Cerebellar nuclear complex (tissue), 1 donor: ENCODE measurements around the gene RPL31.

ENCODE experiments used
- DNase-seq, 2 experiments: peaks; one replicate each; lab custom pipeline; 2025; lab: John Stamatoyannopoulos, UW

Gene RPL31

DNA sequence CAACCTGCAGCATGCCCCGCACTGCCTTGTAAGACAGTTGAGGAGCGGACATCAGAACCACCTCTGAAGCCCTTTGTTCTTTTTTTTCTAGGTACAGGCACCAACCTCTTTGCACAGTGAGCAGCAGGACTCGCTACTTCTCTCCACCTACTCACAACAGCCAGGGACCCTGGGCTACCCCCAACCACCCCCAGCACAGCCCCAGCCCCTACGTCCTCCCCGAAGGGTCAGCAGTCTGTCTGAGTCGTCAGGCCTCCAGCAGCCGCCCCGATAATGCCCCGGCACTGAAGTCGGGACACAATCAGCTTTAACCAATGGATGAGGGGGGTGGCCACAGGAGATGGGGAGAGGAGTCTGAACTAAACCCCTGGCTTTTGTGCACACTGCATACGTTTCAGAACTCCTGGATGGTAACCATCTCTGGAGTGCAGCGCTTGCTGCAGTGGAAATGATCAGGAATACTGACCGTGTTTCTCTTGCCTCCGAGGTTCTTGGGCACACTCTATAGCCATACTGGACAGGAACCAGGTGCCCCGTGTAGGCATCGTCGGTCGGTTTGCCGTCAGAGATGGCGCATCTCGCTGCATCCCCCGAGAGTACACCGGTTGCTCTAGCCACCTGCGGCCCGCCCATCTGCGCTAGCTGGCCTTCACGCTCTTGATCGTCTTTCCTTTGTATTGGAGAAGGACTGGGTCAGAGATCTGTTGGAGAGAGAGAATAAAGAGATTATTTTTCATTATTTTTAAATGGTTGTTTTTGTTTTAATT lies 6.6 kb upstream of the RPL31 start:
- no peak for DNase-seq

DNA sequence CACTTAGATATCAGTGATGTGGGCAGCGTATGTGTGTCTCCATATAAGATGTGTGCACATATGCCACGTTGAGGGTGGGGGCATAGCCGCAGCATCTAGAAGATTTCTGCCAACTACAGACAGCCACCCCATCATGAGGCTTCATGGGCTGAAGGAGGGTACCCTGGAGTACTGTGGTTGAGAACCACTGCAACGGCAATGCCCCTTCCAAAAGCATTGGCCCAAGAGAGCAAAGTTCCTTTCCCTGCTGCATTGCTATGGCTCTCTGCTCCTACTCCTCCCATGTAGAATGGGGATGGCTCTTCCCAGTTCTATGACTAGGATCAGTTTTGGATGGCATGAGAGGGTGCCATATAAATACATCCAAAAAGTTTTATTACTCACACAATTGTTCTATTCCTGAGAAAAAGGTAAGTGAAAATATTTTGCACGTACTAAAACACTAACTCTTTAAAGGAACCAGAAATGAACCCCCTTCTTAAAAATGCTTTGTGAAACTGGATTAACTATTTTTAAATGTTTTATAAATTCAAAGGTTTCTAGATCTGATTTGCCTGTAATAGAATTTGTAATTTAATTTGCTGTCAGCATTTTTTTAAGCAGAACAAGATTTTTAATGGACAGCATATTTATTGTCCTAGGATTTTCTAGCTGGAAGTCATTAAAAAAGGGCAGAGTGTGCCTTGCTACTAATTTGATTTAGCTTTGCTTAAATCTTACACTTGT lies 4.4 kb upstream of the RPL31 start:
- no peak for DNase-seq

DNA sequence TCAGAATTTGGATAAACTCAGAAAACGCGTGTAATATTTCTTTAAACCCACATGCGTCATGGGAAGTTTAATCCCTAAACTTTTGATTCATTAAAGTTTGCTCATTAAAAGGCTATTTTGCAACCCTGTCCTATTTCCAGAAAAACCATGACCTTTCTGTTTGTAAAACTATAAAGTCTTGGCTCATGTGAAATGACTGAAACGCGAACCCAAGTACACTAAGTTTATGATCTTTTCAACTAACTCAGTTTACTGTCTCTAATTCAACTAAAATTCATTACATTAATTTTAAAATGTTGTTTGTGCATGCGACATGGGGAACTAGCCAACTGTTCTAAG lies 3.9 kb upstream of the RPL31 start:
- no peak for DNase-seq

DNA sequence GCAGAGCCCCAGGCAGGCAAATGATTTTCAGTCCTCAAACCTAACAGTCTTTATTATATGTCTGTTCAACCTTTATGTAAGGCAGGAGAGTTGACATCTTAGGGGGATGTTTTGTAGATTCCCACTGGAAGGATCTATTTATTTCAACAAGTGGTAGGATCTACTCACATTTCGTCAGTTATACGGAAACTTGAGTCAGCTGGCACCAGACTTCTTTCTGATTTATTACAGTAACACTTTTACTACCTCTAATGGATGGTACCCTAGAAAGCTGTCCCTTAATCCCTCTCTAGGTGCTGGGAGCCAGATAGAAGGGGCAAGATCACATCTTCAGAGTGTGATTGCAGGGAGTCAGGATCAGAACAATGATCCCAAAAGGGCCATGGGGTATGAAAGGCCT lies 2.1 kb upstream of the RPL31 start:
- DNase-seq: no peak

DNA sequence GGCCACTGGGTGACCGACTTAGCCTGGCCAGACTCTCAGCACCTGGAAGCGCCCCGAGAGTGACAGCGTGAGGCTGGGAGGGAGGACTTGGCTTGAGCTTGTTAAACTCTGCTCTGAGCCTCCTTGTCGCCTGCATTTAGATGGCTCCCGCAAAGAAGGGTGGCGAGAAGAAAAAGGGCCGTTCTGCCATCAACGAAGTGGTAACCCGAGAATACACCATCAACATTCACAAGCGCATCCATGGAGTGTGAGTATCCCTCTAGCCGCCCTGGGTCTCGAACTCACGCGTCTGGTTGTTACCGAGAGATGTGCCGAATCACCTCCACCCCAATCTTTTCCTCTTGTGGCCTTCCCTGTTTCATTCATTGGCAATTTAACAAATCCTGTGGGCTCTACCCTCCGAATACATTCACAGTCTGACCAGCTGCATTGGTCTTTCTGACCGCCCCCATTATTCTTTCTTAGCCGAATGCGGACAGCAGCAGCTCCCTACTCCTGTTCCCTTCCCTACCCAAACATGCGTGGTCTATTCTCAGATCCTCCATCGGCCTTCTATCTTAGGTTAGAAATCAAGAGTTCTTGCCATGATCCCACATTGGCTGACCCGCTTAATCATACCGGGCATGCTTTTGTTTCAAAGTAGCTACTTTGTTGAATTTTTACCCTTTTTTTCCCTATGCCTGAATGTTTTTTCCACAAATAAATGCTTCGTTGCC lies 631 bp downstream of the RPL31 start:
- no peak for DNase-seq

DNA sequence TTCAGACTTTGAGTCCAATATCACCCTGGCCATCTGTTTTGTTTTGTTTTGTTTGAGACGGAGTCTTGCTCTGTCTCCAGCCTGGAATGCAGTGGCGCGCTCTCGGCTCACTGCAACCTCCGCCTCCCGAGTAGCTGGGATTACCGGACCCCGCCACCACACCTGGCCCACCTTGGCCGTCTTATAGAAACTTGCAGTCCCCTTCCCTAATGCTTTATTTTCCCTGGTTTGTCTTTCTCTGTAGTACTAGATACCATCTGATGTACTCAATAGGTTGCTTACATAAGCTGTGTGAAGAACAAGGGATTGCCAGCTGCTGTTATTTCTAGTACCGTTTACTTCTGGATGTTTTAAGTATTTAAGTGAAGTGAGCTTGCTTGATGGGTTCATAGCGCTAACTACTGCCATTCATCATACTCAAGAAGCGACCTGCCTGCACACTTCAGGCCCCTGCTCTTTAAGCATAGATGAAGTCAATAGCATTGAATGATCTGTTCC lies 1.2 kb downstream of the RPL31 start:
- DNase-seq: no peak

DNA sequence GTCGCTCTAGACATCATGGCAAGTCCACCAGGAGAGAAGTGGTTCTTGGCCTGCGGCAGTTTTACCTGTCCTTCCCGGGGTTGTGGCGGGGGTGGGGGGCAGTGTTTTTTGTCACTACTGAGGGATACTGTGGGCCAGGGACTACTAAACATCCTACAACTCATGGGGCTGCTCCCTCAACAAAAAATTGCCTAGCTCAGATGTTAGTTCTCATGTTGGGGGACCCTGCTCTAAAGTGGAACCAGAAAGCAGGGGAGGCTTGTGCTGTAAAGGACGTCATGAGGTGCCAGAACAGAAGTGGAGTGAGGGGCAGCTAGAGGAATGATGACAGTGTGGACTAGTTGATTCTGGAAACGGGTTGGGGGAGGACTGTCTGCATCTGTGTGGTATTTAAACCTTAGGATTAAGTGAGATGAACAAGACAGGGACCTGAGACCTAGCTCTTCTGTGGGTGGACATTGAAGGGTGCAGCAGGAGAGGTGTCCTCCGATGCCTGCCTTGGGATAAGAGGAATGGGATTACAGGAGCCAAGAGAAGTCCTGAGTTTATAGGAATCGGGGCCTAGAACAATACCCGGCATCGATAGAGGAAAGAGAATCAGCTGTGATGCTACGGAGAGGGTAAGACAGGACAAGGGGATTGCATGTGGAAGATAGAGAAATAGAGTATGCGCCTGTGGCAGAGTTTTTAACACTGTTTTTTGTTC lies 2.7 kb downstream of the RPL31 start:
- DNase-seq: no peak

DNA sequence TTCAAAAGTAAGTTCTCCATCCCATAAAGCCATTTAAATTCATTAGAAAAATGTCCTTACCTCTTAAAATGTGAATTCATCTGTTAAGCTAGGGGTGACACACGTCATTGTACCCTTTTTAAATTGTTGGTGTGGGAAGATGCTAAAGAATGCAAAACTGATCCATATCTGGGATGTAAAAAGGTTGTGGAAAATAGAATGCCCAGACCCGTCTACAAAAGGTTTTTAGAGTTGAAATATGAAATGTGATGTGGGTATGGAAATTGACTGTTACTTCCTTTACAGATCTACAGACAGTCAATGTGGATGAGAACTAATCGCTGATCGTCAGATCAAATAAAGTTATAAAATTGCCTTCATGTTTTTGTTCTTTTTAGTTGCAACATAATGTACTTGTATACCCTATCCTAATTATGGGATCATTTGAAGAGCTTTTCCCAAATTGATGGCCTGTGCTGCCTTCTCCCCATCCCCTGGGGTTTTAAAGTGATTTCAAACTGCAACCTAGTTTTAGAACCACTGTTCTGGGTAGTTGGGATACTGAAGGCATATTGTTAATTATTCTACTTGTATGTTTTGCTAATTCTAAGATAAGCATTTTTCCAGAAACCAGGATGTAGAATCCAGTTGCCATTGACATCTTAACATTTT lies 4.1 kb downstream of the RPL31 start:
- no peak for DNase-seq

DNA sequence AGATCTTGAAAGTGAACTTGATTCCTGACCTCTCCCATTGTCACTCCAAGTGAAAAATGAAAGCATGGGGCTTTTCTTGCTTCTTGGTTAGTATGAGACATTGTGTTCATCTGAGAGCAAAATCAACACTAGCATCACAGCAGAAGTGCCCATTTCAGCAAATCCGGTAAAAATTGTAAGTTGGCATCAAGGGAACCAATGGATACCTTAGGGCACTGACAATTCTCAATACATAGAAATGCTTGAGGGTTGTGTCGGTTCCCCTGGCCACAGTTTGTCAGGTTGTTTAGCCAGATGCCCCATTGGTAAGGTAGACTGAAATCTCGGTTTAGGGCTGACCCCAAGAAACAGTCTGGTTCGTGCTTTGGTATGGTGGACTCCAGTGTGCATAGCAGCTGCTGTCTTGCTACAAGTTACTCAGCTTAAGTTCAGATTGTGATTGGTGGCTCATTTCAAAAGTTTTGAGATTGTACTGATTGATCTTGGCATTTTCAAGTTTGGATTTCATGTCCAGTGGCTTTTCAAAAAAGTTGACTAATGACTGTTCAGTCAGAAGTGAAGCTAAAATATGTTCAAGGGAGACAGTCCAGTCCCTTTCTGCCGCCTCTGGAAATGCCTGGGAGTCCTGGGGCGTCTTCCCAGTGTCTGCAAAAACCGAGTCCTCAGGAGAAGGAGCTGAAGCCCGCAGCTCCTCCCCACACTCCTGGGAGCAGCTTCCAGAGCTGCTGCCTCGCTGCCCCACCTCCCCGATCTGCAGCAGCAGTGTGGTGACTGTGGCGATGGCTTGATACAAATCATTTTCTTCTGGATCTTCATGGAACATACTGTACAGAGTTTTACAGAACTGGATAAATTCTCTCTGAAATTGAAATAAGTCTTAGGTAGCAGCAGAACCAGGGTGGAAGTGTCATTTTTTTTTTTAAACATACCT lies 5.6 kb downstream of the RPL31 start:
- no peak for DNase-seq

DNA sequence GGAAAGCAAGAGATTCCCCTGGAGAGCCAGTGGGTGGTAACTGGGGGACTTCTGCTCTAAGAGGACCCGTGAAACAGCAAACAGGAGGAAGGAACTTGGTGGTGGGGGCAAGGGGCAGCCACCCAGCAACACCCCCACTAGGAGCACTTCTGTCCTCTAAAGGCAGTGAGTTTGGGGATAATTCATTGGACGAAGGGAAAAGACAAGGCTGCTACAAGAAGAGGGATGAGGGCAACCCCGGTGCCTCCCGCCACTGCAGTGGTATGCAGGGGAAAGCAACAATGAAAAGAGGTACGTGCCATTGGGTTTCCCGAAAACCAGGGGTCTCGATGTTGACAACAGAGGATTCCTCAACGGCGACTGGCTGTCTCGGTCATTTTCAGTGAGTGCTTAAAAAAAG lies 9.1 kb downstream of the RPL31 start:
- no peak for DNase-seq

DNA sequence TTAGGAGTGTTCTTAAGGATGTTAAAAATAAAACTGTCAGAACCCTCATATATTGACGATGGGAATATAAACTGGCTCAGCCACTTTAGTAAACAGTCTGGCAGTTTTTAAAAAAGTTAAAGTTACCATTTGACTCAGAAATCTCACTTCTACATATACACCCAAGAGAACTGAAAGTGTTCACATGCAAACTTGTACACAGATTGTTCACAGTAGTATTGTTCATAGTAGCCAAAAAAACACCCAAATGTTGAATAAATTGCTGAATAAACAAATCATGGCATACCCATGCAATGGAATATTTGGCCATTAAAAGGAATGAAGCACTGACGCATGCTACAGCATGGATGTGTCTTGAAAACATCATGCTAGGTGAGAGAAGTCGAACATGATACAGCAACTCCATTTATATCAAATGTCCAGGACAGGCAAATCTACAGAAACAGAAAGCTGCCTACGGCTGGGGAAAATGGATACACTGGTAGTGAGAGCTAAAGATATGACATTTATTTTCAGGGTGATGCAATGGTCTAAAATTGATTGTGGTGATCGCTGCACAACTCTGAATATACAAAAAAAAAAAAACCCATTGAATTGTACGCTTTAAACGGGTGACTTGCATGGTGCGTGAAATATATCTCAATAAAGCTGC lies 10.1 kb downstream of the RPL31 start:
- no peak for DNase-seq

DNA sequence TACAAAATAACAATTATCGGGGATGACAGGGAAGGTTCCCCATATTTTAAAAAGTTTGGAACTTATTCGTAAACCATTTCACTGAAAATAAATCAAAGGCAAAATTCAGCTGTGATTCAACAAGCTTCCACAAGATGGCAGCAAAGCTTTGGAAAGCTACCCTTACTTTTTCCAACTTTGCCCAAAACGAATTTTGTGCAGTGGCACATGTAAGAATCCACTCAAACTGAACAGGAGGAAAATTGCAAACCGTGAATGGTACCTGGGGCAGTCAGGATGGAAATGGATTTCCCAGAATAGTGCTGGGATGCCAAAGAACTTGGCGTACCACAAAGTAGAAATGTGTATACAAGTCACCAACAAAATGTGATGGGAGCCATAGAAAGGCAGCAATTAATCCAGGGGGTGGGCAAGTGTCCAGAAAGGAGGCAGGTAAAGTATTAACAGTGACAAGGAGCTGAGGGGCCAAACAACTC lies 10.7 kb downstream of the RPL31 start:
- no peak for DNase-seq

DNA sequence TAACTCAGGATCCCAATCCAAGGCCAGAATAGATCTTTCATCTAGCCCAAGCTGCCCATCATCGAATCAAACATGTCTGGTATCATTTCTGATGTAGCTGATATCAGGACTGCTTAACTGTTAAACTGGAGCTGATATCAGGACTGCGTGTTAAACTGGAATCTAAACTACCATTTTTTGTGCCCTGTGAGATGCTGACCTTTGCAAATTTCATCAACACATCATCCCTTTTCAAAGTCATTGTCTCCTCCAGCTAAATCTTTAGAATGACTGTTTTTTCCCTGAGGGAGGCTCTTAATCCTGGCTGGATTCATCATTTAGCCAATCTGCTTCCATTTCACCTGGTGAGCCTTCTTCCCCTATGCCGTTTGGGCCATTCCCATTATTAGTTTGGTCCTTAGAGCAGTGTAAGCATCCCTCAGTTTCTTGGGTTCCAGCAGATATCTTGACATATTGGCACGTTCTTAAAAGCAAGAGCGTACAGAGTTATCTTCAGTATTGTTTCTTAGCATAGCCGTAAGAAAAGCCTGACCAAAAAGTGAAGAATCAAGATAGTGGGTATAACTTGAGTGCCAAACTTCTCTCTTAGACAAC lies 12.3 kb downstream of the RPL31 start:
- DNase-seq: no peak

DNA sequence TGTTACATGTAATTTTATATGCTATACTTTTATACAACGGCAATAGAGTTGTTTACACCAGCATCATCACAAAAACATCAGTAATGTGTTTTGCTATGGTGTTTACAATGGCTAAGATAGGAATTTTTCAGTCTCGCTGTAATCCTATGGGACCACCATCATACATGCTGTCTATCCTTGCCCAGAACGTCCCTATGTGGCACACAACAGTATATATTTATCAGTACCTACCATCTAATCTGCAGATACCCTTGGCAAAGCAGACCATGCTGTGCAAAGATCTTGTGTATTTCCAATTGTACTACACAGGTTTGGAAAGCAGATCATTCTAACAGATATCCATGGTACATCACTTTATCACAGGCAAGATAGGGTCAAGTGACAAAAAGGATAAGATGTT lies 15.3 kb downstream of the RPL31 start:
- no peak for DNase-seq

DNA sequence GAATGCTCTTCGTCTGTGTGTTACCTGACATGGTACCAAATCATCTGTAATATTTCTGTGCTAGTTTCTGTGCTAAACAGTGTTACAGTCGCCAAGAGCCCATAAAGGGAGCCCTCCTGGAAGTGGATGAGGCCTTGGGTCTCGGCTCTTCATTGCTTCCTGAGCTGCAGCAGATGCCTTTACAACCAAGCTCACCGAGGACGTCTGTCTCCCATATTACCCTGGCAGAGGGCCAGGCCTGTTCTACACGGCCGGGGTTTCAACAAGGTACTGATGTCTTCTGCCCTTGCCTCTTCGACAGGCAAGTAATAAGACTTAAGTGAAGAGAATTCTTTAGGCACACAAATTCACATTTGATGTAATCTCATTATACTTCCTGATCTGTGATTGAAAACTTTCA lies 16.8 kb downstream of the RPL31 start:
- DNase-seq: no peak

DNA sequence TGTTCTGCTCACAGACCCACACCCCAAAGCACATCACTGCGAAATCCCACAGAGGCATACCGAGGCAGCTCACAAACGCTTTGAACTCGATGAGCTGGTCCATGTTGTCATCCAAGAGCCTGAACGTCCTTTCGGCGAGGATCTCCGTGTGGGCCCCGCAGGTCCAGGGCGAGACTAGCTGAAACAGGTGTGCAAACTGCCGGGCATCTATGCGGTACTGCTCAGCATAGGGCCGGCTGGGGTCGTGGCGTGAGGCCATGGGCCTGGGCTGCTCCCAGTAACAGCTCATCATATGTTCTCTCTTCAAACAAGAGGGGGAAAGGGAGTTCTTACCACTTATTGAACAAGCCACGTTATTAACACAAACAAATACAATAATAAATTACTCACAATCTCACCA lies 20.1 kb downstream of the RPL31 start:
- no peak for DNase-seq

DNA sequence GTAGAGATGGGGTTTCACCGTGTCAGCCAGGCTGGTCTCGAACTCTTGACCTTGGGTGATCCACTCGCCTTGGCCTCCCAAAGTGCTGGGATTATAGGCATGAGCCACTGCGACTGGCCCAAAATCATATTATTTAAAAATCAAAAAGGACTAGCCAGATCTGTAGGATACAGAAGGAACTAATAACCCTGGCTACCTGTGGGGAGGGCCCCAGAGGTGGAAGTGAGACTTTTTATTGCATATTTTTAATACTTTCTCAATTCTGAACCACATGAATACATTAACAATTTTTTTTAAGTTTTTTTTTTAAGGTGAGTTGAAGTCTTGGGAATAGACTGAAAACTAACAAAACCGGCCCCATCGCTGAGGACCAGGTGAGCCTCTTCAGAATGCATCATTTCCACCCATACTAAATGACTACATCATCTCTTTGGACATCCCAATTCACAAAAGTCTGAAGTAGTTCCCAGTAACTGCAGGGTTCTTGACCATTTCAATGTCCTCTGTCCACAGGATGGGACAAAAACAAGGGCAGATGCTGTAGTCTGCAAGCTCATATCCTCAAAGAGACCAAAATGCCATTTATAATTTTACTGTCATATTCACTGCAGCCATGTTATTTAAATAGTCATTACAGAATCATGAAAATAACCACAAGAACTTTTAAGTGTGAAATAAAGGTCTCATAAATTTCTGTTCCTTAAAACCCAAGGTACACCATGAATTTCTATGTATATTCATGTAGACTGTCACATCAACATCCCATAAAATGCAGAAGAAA lies 21.4 kb downstream of the RPL31 start:
- no peak for DNase-seq

DNA sequence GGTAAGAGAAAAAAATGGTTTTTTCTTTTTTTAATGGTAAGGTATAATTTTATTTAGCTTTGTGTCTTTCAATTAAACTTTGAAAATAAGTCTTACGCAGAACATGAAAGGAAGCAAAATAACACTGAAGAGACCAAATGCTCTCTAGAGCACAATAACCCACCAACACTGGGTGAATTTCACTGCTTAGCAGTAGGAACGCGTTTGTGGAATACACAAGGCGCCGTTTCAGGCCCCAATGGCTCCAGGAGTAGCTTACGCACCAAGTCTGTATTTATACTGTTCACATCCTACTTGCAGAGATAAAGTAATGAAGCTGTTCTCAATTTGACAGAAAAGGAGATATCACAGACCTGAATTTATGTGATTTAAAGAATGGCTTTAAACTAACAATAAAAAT lies 23.5 kb downstream of the RPL31 start:
- DNase-seq: no peak

DNA sequence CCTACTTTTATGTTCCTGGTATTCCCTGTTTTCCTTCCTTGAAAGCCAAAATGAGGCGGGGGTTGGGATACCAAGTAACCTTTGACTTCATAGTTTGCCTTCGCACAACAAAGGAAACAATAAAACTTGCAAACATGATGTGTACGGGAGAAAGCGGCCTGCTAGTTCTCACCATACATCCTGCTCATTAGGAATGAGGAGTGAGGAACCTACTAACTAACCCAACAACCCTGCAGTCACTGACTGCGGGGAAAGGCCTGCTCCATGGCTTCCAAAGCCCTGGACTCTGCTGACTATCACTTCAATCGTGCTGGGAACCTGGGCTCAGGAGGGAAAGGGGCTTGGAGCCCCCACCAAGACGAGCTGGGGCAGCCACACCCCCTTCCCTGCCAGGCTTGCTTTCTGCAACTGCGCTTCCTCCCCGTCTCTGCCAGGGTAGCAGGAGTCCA lies 24.2 kb downstream of the RPL31 start:
- no peak for DNase-seq
